ENCODE data around the gene SKI.

SKI gene

GRCh38 chr1:2194898-2195673 lies 33.0 kb upstream of the SKI start:
- peak; percentile 72 to 83 (median 77) for DNase-seq

- no peak for DNase-seq
These were observed 32.3 kb upstream of the SKI start for GRCh38 chr1:2195785-2196184.

- DNase-seq, result no peak
These were observed 31.0 kb upstream of the SKI start for GRCh38 chr1:2196901-2197638.

GRCh38 chr1:2197707-2198165 lies 30.4 kb upstream of the SKI start:
- no peak for DNase-seq

GRCh38 chr1:2198571-2198970 lies 29.5 kb upstream of the SKI start:
- DNase-seq, result no peak

- peak; percentile 59 to 67 (median 60) for DNase-seq
These were observed 28.9 kb upstream of the SKI start for GRCh38 chr1:2199042-2199810.

- DNase-seq, result no peak
These were observed 27.7 kb upstream of the SKI start for GRCh38 chr1:2200308-2200943.

- no peak for DNase-seq
These were observed 27.1 kb upstream of the SKI start for GRCh38 chr1:2201062-2201461.

GRCh38 chr1:2202008-2202575 lies 26.0 kb upstream of the SKI start:
- DNase-seq, result no peak

GRCh38 chr1:2202843-2203601 lies 25.1 kb upstream of the SKI start:
- no peak for DNase-seq

GRCh38 chr1:2203671-2204414 lies 24.3 kb upstream of the SKI start:
- DNase-seq, result no peak

GRCh38 chr1:2204415-2205190 lies 23.5 kb upstream of the SKI start:
- peak in 3 of 4 experiments; percentile 92 to 96 (median 92) for DNase-seq

- DNase-seq, result peak in 1 of 4 experiments; percentile 93
These were observed 22.7 kb upstream of the SKI start for GRCh38 chr1:2205191-2205952.

- DNase-seq, result no peak
These were observed 21.2 kb upstream of the SKI start for GRCh38 chr1:2206813-2207487.

GRCh38 chr1:2208309-2209239 lies 19.5 kb upstream of the SKI start:
- DNase-seq, result no peak

- no peak for DNase-seq
These were observed 18.6 kb upstream of the SKI start for GRCh38 chr1:2209400-2210083.

- no peak for DNase-seq
These were observed 17.9 kb upstream of the SKI start for GRCh38 chr1:2210084-2210653.

All from activated CD4-positive, CD25-positive, alpha-beta regulatory T cell (primary cell).